ENCODE results near the gene PRAC1. TPM values are rescaled to one million over a fixed set of nuclear protein-coding genes. Genes with fewer than 3 reads are reported as not detected.

PRAC1 gene
- total RNA-seq, 1 experiment from 2014 or later, result not detected

DNA sequence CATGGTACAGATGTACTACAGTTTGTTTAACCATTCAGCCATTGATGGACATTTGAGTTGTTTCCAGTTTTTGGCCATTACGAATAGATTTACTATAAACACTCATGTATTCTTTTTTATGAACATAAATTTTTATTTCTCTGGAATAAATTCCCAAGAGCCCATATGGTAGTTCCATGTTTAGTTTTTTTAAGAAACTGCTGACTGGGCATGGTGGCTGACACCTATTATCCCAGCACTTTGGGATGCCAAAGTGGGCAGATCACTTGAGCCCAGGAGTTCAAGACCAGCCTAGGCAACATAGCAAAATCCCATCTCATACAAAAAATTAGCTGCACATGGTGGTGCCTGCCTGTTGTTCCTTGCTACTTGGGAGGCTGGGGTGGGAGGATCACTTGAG lies 30.3 kb downstream of the PRAC1 start:
- Histone ChIP-seq H3K27me3 (ENCODE audit: insufficient read depth, low read length) (no peaks in the 10 kb centered on the region), H2BK20ac (ENCODE audit: low read depth, low read length, poor library complexity, severe bottlenecking) (no peak overlapping the region)
- peaks cover 4 to 7% of the 10 kb centered on the region in 2 experiments for H3K9me3 Mint-ChIP-seq

More for the DNA sequence above, 30.3 kb downstream of the PRAC1 start:
- no peak overlapping the region for H3K27ac Mint-ChIP-seq
- WGBS (ENCODE audit: extremely low coverage, insufficient read length, low lambda C conversion rate), result no CpG with 5 or more reads among the region's 1 CpG
- Histone ChIP-seq H3K4me1 (ENCODE audit: insufficient read depth, low read length) (no peaks in the 10 kb centered on the region), H4K8ac (replicated peaks; ENCODE audit: insufficient read length, low read depth, low read length) (no peak overlapping the region), H3K4ac (ENCODE audit: low read depth, low read length) (no peak overlapping the region), H4K5ac (ENCODE audit: insufficient read length, low read depth, low read length) (no peak overlapping the region), H3K18ac (ENCODE audit: insufficient read length, low read depth, low read length) (no peak overlapping the region), H2BK15ac (ENCODE audit: low read depth, low read length) (no peak overlapping the region), H3K56ac (ENCODE audit: insufficient read length, low read depth, low read length) (no peak overlapping the region), H2BK120ac (ENCODE audit: low read depth, low read length, poor library complexity, severe bottlenecking) (no peak overlapping the region), H3K23me2 (ENCODE audit: insufficient read length, low read depth, low read length, poor library complexity, severe bottlenecking) (no peaks in the 10 kb centered on the region), H4K20me1 (ENCODE audit: control insufficient read depth, insufficient read depth, insufficient read length) (no peaks in the 10 kb centered on the region), H3K79me2 (ENCODE audit: insufficient read depth, low read length) (no peaks in the 10 kb centered on the region), H3K23ac (ENCODE audit: insufficient read length, low read depth, low read length) (no peak overlapping the region), H3K9ac (ENCODE audit: extremely low read depth, insufficient read length, low read length) (no peak overlapping the region), H2AK5ac (ENCODE audit: insufficient read length, low read length) (no peak overlapping the region), H2AFZ (ENCODE audit: low read length) (no peak overlapping the region), H3K4me2 (ENCODE audit: insufficient read depth, insufficient read length, low read length) (no peak overlapping the region), H3K79me1 (ENCODE audit: insufficient read depth, low read depth, low read length, poor library complexity, severe bottlenecking) (no peaks in the 10 kb centered on the region), H3T11ph (ENCODE audit: low read length) (no peak overlapping the region), H2BK12ac (ENCODE audit: insufficient read length, low read depth, low read length) (no peak overlapping the region), H2BK5ac (ENCODE audit: insufficient read length, low read length) (no peak overlapping the region), H3K27ac (ENCODE audit: insufficient read length, low read depth, low read length) (no peak overlapping the region), H4K91ac (ENCODE audit: insufficient read length, low read depth, low read length) (no peak overlapping the region), H3K9me3 (ENCODE audit: control insufficient read depth, low read depth, low read length) (no peaks in the 10 kb centered on the region), H3K14ac (ENCODE audit: insufficient read depth, low read length) (no peak overlapping the region)
- H3K4me1 Mint-ChIP-seq, result no peaks in the 10 kb centered on the region
- H3K36me3 Mint-ChIP-seq (ENCODE audit: insufficient read depth in 1 of 3, low read depth in 3 of 3), result no peaks in the 10 kb centered on the region
- TF ChIP-seq CTCF (conservative IDR thresholded peaks at IDR 0.05), result no peak
- peaks cover 56% of the 10 kb centered on the region for H3K27me3 Mint-ChIP-seq (ENCODE audit: low read depth)
- H3K4me3 Mint-ChIP-seq, result no peak overlapping the region
- DNase-seq, result no peak

Measured in H9 (cell line).